Left ventricle myocardium inferior (tissue), 1 donor: Measurements from ENCODE around the gene NDUFS2. TPM values are rescaled to one million over a fixed set of nuclear protein-coding genes. Genes with fewer than 3 reads are reported as not detected.

Experiments used
- DNase-seq: peaks from one replicate; pipeline ENCODE4 v3.0.0-alpha.2; 2020
- H3K27ac ChIP-seq: fragments of 200-600 bp; replicated peaks from 2 replicates; pipeline ENCODE4 v1.8.0; 2021
- H3K27me3 ChIP-seq: fragments of 200-600 bp; 2 replicates; pipeline ENCODE4 v1.8.0; 2021; ENCODE audit warnings: low read depth
- H3K36me3 ChIP-seq: fragments of 200-600 bp; 2 replicates; pipeline ENCODE4 v1.8.0; 2021
- H3K4me1 ChIP-seq: fragments of 200-600 bp; 2 replicates; pipeline ENCODE4 v1.8.0; 2021
- H3K4me3 ChIP-seq: fragments of 200-600 bp; 2 replicates; pipeline ENCODE4 v1.8.0; 2021; ENCODE audit warnings: mild to moderate bottlenecking, moderate library complexity
- H3K9me3 ChIP-seq: fragments of 200-600 bp; replicated peaks from 2 replicates; pipeline ENCODE4 v1.8.0; 2021
- intact Hi-C: fragments of 100-400 bp; cut with micrococcal nuclease; formaldehyde crosslinking; loops from one replicate; pipeline ENCODE4 v1.11.0; 2022
- total RNA-seq: library from RNA; stranded (reverse); fragmentation: NEBNext Ultra II Directional; extraction: Animal tissue kit (Norgen Biotek cat#: 25700); gene quantifications from one replicate; pipeline ENCODE4 v1.2.1, GENCODE V29; 2021
- TF ChIP-seq, protein P1 (sequence below): fragments of 200-600 bp; IDR thresholded peaks from 2 replicates; pipeline ENCODE4 v1.8.0; 2021; ENCODE audit warnings: antibody characterized with exemption, mild to moderate bottlenecking, borderline replicate concordance
- donor health status: DM: no; HTN: yes; CAD: no; lungs with severe emphysema.

Gene NDUFS2
- total RNA-seq, 1 donor from 2014 or later, result 302 TPM

DNA sequence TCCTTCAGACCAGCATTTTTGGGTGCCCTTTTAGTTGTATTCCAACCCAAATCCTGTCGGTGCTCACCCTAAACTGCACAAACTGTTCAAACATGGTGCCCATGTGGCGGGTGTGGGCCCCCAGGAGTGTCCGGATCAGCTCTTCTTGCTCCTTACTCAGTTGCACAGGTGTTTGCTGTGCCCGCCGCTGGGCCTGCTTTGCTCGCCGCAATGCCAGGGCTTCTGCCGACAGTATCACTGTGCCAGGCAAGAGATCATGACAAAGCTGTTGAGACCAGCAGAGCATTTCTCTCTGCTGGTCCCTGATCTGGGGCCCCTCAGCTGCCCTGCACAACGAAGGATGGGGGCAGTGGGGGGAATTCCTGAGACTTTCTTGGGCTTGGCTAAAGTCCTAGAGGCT lies 30.9 kb downstream of the NDUFS2 start:
- Histone ChIP-seq H3K27ac (no peak overlapping the region), H3K9me3 (no peaks in the 10 kb centered on the region), H3K4me1 (no peaks in the 10 kb centered on the region), H3K27me3 (no peaks in the 10 kb centered on the region), H3K4me3 (no peak overlapping the region), H3K36me3 (peaks cover 23% of the 10 kb centered on the region)
- TF ChIP-seq, protein P1, sequence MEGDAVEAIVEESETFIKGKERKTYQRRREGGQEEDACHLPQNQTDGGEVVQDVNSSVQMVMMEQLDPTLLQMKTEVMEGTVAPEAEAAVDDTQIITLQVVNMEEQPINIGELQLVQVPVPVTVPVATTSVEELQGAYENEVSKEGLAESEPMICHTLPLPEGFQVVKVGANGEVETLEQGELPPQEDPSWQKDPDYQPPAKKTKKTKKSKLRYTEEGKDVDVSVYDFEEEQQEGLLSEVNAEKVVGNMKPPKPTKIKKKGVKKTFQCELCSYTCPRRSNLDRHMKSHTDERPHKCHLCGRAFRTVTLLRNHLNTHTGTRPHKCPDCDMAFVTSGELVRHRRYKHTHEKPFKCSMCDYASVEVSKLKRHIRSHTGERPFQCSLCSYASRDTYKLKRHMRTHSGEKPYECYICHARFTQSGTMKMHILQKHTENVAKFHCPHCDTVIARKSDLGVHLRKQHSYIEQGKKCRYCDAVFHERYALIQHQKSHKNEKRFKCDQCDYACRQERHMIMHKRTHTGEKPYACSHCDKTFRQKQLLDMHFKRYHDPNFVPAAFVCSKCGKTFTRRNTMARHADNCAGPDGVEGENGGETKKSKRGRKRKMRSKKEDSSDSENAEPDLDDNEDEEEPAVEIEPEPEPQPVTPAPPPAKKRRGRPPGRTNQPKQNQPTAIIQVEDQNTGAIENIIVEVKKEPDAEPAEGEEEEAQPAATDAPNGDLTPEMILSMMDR, result no peak
- no peak for DNase-seq
- intact Hi-C loops, result no loop called here

DNA sequence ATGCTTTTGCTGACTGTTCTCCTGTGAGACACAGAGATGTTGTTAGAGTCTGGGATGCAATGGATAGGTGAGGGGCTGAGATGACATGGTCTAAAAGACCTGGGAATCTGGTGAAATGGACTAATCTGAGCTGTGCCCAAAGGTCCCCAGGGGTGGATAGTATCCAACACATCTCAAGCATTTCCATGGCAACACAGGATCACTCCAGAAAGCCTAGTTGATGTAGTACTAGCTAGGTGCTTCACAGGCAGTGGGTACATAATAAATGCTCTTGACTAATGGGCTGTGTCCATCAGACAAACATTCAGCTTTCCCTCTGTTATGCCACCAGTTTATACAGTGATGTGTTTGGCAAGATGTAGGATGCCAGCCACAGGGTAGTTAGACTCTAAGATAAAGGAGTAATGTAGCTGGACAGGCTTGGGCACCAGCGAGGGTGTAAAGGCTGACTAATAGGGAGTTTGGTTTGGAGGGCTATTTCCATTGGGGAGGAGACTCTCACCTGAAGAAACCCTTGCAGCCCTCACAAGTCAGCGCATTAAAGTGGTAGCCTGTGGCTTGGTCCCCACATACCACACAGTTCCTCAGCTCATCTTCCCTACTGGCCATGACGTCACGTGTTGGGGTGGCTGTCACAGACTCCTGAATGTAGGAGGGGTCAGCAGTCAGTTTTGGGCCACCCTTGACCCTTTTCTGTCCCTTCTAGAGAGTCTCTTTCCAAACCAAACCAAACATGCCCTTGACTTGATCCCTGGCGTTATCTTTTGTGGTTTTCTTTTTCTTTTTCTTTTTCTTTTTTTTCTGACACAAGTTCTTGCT lies 34.0 kb downstream of the NDUFS2 start:
- DNase-seq, result no peak
- H3K27ac ChIP-seq, result no peak overlapping the region
- TF ChIP-seq, protein P1, result no peak
- no peaks in the 10 kb centered on the region for H3K4me1 ChIP-seq
- no peak overlapping the region for H3K4me3 ChIP-seq
- intact Hi-C loops, result no loop called here
- no peaks in the 10 kb centered on the region for H3K9me3 ChIP-seq
- no peaks in the 10 kb centered on the region for H3K27me3 ChIP-seq
- no peaks in the 10 kb centered on the region for H3K36me3 ChIP-seq

DNA sequence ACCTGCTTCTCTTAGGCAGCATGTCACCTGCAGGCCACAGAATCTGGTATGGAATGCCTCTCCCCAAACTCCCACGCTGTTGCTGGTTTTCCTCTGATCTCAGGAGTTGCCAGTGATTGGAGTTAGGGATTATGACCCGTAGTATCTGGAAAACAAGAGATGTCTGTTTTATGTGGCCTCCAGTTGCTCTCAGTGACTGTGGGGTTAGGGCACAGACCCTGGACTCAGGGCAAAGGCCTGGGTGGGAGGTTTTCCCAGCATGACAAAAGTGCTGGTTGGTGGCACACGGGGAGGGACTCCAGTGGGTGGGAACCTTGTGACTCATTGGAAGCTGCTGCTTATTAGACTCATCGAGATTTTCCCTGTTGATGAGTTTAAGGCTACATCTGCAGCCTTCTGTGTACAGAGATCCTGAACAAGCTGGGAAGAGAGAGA lies 35.9 kb downstream of the NDUFS2 start, which contains the start of gene NR1I3:
NR1I3 (minus strand) TSS at position 165 of the 435 bp plus-strand sequence. CDS start 1,638 bp downstream, outside the sequence.
- H3K4me3 ChIP-seq, result no peak within 1 kb of the TSS
- TF ChIP-seq, protein P1, result no peak
- no peaks in the 10 kb centered on the region for H3K27me3 ChIP-seq
- H3K36me3 ChIP-seq, result no peaks in the 10 kb centered on the region
- no peaks in the 10 kb centered on the region for H3K4me1 ChIP-seq
- H3K27ac ChIP-seq, result no peak within 1 kb of the TSS
- DNase-seq, result no peak
- intact Hi-C loops, result no loop called here
- H3K9me3 ChIP-seq, result no peaks in the 10 kb centered on the region

DNA sequence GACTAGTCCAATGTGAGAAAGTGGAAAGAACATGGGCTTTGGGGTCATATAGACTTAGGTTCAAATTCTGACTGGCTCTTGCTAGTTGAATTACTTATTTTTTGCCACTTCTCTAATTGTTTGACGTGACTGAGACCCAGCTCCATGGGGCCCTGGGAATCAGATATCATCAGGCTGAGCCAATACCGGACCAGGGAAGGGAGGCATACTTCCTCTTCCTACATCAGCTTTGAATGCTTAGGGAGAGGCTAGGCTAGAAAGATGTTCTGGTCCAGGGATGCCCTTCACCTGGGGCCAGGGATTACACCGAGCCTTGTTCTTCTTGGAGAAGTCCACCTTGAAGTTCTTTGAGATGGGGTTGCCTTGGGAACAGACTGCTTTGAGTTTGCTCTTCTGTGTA lies 39.5 kb downstream of the NDUFS2 start:
- Histone ChIP-seq H3K27ac (no peak overlapping the region), H3K4me1 (no peaks in the 10 kb centered on the region), H3K36me3 (no peaks in the 10 kb centered on the region), H3K4me3 (no peak overlapping the region), H3K9me3 (no peaks in the 10 kb centered on the region), H3K27me3 (no peaks in the 10 kb centered on the region)
- TF ChIP-seq, protein P1, result no peak
- no peak for DNase-seq
- intact Hi-C loops, result no loop called here

DNA sequence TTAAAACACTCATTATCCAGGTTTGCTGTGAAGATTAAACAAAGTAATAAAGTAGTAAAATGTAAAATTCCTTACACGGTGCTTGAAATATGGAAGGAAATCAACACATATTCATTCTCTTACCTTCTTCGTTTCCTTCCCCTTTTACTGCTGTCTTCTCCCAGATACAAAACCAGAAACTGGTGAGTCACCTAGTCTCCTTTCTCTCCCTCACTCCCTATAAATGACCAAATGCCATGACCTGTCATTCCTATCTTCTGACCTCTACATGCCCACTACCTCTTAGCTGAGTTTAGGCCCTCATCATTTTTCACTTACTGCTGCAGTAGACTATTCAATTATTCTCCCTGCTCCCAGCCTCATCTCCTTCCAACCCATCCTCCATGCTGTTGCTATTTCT lies 40.1 kb downstream of the NDUFS2 start:
- no peaks in the 10 kb centered on the region for H3K4me1 ChIP-seq
- intact Hi-C loops, result no loop called here
- DNase-seq, result no peak
- H3K9me3 ChIP-seq, result no peaks in the 10 kb centered on the region
- no peaks in the 10 kb centered on the region for H3K36me3 ChIP-seq
- no peak overlapping the region for H3K4me3 ChIP-seq
- H3K27me3 ChIP-seq, result no peaks in the 10 kb centered on the region
- TF ChIP-seq, protein P1, result no peak
- no peak overlapping the region for H3K27ac ChIP-seq
